ENCODE results near the gene TMEM179. TPM values are rescaled to one million over a fixed set of nuclear protein-coding genes. Genes with fewer than 3 reads are reported as not detected.

Gene TMEM179
- total RNA-seq, 2 donors from 2014 or later: 0.38 TPM; not detected in 1

DNA sequence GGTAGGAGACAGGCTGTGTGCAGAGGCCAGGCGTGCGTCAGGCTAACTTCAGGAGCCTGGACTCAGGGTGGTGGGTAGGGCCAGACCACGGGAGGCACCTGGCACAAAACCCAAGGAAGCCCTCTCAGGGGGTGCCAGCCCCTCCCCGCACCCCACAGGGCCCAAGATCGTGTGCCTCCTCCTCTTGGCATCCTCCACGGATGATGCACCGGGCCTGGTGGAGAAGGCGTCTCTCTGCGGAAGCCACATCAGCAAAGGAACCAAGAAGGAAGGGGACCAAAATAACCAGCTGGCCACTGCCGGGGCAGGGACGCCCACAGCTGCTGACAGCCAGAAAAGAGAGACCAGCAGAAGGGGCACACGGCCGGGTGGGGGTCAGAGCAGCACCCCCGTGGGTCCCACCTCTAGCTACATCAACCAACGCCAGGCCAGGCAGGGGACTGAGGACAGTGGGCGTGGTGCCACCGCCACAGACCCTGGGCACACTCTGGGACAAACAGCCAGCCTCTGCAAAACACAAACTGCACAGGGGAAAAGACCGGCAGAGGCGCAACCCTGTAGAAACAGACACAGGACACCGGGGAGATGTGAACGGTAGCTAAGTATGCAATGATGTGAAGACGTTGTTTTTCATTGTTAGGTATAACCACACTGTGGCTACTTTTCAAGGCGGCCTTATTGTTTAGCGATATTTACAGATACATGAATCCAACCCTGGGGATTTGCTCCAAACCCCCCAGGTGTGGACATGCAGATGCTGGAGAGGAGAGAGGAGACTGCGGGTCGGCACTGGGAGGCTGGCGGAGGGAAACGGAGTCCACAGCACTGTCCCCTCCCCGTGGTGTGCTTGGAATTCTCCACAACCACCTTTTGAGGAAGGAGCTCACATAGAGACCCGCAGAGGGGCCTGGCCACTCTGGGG, 51.1 kb downstream of the TMEM179 start:
- intact Hi-C loops (cut with DNase I): loop anchor here in 1 of 2 donors (5.0 kb wide), 1 partner anchor 411 kb away; no protein-coding TSS in a partner anchor
- DNase-seq (ENCODE audit: low spot score): peak; percentile 63

DNA sequence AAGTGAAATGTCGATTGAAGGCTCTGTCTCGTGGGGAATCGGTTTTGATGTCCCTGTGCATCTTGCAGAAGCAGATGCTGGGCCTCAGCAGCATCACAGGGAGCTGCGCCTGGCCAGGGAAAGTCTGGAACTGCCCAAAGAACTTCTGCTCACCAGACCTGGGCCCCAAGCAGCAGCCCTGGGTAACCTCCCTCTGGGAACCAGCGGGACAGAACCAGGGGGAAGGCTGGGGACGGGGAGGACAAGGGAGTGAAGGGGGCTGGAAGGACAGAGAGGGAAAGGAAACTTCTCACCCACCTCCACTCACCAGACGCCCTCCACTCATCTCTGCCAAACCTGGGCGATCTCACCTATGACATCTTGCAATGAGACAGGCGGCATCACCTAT, 51.8 kb downstream of the TMEM179 start:
- intact Hi-C loops (cut with DNase I): loop anchor here in 1 of 2 donors (5.0 kb wide), 1 partner anchor 410 kb away; no protein-coding TSS in a partner anchor
- peak; percentile 74 for DNase-seq (ENCODE audit: low spot score)

DNA sequence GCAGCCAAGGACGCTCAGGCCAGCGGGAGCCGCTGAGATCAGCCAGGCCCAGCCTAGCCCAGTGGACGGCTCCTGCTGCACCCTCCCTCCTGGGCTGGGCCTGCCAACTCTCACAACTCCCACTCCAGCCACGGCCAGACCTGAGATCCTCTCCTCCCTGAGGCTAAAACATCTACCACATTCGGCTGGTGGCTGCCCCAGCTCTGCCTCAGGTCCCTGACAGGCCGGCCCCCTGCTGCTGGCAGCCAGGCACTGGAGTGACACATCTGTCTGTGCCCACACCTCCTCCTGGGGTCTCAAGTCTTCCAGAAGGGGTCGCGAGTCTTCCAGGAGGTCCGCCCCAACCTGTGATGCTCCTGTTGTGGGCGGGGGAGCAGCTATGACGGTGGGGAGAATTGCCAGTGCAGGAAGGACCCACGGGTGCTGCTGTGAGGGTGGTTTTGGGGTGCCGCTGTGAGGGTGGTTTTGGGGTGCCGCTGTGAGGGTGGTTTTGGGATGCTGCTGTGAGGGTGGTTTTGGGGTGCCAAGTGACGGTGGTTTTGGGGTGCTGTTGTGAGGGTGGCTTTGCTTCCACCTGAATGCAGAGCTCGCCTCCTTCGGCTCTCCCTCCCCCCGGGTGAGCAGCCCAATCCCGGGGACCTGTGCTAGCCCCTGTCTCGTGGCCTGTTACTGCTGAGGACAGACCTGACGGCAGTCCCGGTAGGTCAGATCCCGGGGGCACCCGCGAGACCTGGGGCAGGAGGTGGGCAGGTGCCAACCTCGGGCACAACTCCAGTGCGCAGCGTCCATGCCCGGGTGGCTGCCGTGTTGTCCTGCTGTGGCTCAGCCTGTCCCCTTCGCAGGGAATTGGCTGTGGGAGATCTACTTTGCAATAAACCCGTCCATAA, 52.5 kb downstream of the TMEM179 start:
- intact Hi-C loops (cut with DNase I): loop anchor here in 1 of 2 donors (5.0 kb wide), 1 partner anchor 410 kb away; no protein-coding TSS in a partner anchor

DNA sequence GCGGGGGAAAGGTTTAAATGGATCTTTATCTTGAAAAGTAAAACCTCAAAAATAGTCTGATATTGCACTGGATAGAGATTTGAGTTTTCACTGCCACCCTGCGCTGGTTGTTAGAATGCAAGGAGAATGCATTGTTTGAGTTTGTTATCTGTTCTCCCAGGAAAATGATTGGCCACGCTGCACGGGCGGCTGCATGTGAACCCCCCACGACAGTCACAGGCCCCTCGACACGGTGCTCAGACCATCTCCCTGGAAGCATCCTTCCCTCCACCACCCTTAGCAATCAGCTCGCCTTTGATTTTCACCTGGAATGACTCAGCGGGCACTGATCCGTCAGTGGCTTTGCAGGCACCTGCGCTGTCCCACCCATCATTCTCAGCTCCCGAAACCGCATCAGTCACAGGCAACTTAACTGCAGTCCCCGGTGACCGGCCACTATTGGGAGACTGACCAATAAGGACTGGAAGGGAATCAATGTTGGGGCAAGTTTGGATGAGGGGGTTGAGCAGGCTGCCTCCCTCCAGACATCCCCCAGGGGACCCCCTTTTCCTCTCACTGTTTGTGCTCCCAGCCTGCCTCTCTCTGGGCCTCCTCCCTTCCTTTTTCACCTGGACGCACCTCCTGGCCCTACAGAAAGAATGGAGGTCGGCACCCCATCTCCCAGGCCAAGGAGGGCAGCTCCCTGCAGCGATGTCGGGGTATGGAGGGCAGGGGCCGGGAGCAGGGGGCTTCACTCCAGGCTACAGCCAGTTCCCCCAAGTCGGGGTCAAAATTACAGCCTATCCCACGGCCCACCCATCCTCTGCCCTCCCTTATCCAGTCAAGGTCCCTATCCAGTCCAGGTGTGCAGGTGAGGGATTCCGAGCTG, 53.5 kb downstream of the TMEM179 start:
- peak; percentile 73 for DNase-seq (ENCODE audit: low spot score)
- intact Hi-C loops (cut with DNase I): loop anchor here in 1 of 2 donors (5.0 kb wide), 1 partner anchor 409 kb away; no protein-coding TSS in a partner anchor

More for the DNA sequence above, 52.5 kb downstream of the TMEM179 start:
- DNase-seq (ENCODE audit: low spot score): peak; percentile 73

DNA sequence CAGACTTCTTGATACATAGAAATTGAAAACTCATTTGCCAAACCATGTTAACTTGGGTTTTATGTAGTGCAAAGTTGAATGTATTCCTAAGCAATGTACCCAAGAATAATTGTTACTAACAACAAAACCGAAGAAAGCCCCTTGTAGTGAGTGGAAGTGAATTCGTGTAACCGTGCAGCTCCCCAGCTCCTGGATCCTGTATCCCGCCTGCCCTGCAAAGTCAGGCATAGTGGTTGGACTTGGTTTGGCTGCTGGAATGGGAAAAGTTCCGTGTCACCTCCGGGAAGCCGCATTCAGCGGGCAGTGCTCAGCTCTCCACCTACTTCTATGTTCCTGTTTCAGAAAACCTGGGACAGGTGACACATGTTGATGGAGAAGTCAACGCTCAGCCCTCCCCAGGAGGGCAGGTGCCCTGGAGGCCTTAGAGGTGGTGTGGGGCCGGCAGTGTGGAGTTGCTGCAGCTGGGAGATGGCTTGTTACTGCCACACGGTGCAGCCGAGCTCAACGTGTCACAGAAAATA, 54.2 kb downstream of the TMEM179 start:
- intact Hi-C loops (cut with DNase I): loop anchor here in 1 of 2 donors (5.0 kb wide), 1 partner anchor 408 kb away; no protein-coding TSS in a partner anchor
- DNase-seq (ENCODE audit: low spot score): peak; percentile 50

DNA sequence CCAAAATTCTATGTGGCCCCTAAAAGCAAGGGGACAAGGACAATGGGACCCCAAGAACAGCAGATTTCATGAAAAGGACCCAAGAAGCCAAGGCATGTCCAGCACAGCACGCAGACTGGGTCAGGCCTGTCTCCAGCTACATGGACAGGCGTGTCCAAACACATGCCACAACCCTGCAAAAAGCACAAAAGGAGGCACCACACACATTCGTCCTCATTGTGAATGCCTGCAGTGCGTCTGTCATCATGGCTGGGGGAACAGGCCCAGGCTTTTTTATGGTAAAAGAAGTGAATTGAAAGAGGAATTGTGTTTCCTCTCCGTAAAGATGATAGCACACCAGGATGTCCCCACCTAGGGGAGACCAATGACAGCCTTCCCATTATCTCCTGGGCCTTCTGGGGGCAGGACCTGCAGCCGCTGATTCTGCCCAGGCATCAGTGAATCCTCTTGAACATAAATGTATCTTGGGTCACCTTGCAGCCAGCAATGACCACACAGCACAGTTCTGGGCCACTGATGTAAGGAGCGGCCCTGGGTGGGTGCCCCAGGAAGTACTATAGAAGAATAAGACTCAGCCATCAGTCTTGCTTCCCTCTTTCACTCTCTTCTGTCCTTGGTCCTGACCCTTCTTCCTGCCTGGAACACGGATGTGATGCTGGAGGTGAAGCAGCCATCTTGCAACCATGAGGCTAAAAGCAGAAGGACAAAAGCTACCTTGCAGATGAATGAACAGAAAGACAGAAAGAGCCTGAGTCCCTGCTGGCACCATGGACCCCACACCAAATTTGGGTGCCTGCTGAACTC, 54.8 kb downstream of the TMEM179 start:
- DNase-seq (ENCODE audit: low spot score): peak; percentile 72
- intact Hi-C loops (cut with DNase I): loop anchor here in 1 of 2 donors (5.0 kb wide), 1 partner anchor 407 kb away; no protein-coding TSS in a partner anchor

DNA sequence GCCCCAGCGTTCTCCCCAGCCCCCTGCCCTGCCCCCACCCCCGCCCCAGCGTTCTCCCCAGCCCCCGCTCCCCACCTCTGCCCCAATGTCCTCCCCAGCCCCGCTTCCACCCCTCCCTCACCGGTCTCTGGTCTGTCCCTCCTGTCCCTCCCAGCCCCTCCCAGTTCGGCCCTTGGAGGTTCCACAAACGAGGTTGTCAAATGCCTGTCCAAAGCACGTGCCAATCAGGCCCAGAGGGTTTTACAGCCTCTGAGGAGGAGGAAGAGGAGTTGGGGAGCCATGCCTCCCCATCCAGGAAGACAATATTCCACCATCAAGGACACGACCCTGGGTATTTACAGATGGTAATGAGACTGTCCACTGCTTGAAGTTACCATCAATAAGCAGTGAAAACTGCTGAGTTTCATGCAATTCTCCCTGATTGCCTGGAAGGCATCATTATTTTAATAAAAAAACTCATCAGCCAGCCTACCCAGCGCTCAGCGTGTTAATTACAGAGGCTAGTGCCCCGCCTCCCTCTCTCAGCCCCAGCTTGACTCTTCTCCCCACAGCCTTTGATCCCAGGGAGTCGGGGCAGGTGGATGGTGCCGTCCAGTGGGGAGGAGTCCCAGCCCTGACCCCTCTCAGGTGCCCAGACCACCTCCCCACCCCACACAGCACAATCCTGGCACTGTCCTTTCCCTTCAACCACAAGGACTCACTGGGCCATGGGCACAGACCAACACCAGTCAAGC, 55.6 kb downstream of the TMEM179 start:
- intact Hi-C loops (cut with DNase I): no loop called here
- DNase-seq (ENCODE audit: low spot score): peak; percentile 54

DNA sequence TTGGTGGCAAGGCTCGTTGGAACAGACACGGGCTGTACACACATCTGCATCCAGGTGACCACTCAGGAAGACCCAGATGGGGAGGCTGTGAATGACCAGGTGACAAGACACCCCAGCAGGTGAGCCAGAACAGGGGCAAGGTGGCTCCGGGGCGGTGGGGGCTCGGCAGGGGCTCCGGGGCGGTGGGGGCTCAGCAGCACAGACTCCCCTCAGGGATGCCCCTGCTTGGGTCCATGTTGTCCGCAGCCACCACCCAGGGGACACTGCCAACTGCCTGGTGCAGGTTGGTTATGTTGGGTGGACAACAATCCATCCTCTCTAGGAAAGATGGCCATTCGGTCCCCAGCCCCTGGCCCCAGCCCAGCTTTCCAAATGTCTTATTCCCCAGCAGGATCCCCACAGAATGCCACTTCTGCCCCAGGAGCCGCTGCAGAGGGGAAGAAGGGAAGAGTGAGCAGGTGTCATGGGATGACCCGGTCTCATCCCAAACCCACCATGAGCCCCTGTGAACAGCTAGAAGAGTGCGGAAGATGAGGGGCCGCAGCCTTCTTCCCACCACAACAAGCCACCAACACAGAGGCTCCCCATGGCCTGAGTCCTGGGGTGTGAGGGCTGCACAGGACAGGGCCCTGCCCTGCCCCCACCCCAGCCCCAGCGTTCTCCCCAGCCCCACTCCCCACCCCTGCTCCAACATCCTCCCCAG, 56.4 kb downstream of the TMEM179 start:
- intact Hi-C loops (cut with DNase I): no loop called here
- DNase-seq (ENCODE audit: low spot score): peak; percentile 23

DNA sequence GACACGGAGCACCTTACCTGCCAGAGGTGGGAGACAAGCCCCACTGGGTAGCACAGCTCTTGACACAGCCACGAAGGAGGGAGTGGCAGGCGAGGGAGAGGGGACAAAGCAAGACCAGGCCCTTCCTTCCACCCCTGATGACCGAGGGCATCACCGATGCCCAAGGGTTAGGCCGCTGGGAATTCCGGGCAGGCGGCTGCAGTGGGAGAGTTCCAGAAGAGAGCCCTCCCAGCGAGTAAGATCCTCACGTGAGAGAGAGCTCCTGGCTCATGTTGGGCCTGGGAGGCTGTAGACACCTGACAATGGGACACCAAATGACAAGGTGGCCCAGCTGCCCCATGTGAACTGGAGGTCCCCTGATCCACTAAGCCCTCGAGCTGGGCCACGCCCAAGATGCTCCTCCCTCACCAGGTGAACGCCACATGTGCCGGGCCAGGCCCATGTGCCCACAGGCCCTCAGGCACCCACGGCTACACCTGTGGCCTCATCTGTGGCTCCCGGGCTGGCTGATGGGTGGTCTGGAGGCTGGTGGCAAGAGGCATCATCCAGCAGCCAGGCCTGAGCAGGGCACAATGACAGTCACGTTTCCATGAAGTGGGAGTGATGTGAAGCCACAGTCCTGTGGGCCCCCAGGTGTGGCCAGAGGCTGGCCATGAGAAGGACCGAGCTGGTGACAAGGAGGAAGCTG, 57.1 kb downstream of the TMEM179 start:
- peak; percentile 62 for DNase-seq (ENCODE audit: low spot score)
- intact Hi-C loops (cut with DNase I): no loop called here

DNA sequence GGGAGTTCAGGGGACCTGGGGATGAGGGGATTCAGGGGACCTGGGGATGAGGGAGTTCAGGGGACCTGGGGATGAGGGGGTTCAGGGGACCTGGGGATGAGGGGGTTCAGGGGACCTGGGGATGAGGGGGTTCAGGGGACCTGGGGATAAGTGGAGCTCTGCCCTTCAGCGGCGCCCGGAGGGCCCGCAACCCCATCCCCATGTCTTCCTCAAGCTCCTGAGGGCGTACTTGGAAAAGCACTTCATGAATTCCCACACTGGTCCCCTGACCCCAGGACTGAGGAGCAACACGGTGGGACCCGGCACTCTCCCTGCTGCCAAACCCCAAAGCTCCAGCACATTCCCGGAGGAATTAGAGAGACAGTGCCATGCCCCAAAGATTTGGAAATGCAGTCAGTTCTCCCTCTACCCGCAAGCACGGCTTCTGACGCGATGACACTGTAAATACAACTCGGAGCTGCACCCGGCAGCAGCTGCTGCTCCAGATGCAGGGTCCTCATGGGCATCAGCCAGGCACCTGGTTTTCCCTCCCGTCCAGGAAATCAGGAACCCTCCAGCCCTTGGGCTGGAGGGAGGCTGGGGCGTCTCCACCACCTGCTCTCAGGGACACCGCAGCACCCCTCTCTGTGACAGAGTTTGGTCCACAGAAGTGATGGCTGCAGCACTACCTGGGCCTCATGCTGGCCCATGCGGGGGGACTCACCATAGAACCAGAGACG, 57.8 kb downstream of the TMEM179 start:
- peak; percentile 58 for DNase-seq (ENCODE audit: low spot score)
- intact Hi-C loops (cut with DNase I): no loop called here

DNA sequence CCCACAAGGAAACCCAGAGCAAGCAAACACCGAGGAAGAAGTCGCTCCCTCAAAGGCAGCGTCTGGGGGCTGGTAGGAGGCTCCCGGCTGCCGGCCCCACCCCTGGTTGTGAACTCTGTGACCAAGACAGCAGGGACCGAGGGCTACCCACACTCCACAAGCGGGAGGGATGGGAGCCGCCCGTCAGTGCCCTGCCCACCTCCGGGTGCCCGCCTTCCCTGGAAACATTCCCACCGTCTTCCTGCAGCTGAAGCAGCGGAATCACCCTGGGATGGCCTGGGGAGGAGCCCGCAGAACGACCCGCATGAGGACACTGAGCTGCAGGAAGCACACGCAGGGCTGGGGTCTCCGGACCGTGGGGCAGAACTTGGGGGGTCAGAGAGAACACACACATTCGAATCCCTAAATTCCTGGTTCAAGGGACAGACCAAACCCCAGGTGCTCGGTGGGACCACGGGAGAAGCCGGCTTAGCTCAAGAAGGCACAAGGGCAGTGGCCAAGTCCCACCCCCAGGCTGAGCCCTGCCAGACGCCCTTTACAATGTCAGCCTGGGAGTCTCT, 58.5 kb downstream of the TMEM179 start:
- peak; percentile 58 for DNase-seq (ENCODE audit: low spot score)
- intact Hi-C loops (cut with DNase I): no loop called here

DNA sequence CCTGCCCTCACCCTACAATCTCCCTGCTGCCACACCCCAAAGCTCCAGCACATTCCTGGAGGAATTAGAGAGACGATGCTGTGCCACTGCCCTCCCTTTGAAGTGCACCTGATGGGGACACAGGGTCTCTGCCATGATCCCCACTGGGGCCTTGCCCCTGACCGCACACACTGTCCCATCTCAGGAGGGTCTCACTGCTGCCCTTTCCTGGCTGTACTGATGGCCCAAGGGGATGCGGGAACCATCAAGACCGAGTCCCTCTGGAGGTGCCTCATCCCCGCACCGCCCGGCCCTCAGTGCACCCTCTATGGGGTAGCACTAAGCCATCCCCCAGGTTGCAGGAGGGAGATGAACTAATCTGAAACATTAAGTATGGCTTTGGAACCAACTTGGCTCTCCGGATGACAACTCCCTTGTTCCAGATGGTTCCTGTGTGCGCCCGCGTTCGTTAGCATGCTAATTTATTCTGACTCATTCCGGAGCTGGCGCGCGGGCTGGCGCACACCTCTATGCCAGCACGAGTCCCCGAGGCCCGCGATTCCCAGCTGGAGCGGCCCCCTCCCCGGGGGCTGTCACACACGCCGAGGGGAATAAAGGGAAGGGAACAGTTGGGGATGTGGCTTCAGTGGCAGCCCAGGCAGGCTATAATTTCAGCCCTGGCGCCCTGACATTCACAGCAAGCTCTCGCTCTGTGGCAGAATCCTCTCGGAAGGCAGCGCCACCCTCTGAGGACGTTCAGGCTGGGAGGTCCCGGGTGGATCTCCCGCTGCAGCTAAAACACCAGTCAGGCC, 59.2 kb downstream of the TMEM179 start:
- peak; percentile 58 for DNase-seq (ENCODE audit: low spot score)
- intact Hi-C loops (cut with DNase I): no loop called here

DNA sequence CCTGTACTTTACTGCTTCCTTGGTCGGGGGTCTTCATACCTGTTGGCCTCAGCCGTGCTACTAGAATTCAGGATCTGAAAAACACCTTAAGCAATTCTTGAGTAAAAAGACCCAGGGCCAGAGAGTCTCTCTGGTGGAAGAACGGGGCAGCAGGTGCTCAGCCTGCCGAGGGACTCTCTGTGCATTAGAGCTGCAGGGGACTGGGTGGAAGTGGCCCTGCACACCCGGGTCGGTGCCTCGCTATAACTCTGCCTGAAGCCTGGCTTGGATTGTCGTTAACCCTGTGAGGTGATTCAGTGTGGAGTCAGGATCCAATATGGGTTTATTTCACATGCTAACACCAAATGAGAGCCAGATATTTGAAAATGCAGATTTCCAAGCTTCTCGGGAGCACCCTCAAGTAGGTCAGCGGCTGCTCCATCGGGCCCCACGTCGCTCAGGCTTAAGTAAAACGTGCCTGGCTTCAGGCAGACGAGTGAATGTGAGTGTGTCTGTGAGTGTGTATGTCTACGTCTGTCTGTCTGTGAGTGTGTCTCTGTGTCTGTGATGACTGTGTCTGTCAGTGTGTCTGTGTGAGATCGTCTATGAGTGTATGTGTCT, 60.1 kb downstream of the TMEM179 start:
- intact Hi-C loops (cut with DNase I): no loop called here
- DNase-seq (ENCODE audit: low spot score): peak; percentile 44
